RWPE2 (cell line): ENCODE results near the gene KIRREL3.

ENCODE experiments used
- ATAC-seq: fragments of 200-7000 bp; cut with Tn5 transposase; 3 replicates; pipeline ENCODE4 v1.9.1; 2021; ENCODE audit warnings: low read depth
- DNase-seq: peaks from one replicate; pipeline ENCODE4 v3.0.0-alpha.2; 2020; ENCODE audit warnings: low spot score
- H3K27ac ChIP-seq: fragments of 450-650 bp; 2 replicates; pipeline ENCODE4 v1.5.1; 2017; ENCODE audit warnings: mild to moderate bottlenecking; ENCODE audit not compliant: poor library complexity, severe bottlenecking
- H3K27me3 ChIP-seq: fragments of 250-450 bp; sonication (Bioruptor Pico); 2 replicates; pipeline ENCODE4 v1.5.1; 2021; ENCODE audit warnings: mild to moderate bottlenecking, moderate library complexity; ENCODE audit not compliant: insufficient read depth, poor library complexity, severe bottlenecking
- H3K36me3 ChIP-seq: fragments of 250-450 bp; sonication (Bioruptor Pico); 2 replicates; pipeline ENCODE4 v1.5.1; 2020; ENCODE audit warnings: low read depth, mild to moderate bottlenecking, moderate library complexity
- H3K4me1 ChIP-seq: fragments of 250-450 bp; sonication (Bioruptor Pico); 2 replicates; pipeline ENCODE4 v1.5.1; 2021; ENCODE audit warnings: mild to moderate bottlenecking, moderate library complexity; ENCODE audit not compliant: insufficient read depth, poor library complexity, severe bottlenecking
- H3K4me3 ChIP-seq: fragments of 250-450 bp; sonication (Bioruptor Pico); 2 replicates; pipeline ENCODE4 v1.5.1; 2021; ENCODE audit warnings: mild to moderate bottlenecking, moderate library complexity; ENCODE audit not compliant: severe bottlenecking
- H3K9me3 ChIP-seq: fragments of 250-450 bp; sonication (Bioruptor Pico); 2 replicates; pipeline ENCODE4 v1.5.1; 2021; ENCODE audit warnings: mild to moderate bottlenecking, moderate library complexity; ENCODE audit not compliant: severe bottlenecking
- CTCF ChIP-seq: fragments of 450-650 bp; IDR thresholded peaks from one replicate; pipeline ENCODE4 v1.5.1; 2017; ENCODE audit warnings: mild to moderate bottlenecking, moderate library complexity; ENCODE audit not compliant: poor library complexity, severe bottlenecking

Gene KIRREL3

GRCh38 chr11:126720539-126721235 lies 279.9 kb downstream of the KIRREL3 start:
- H3K27me3 ChIP-seq = no peaks in the 10 kb centered on the region
- no peak for TF ChIP-seq CTCF
- DNase-seq (no peak), ATAC-seq (no peak)
- no peak overlapping the region for H3K27ac ChIP-seq
- H3K36me3 ChIP-seq = no peaks in the 10 kb centered on the region
- H3K9me3 ChIP-seq = no peaks in the 10 kb centered on the region
- no peak overlapping the region for H3K4me3 ChIP-seq
- no peaks in the 10 kb centered on the region for H3K4me1 ChIP-seq

- ATAC-seq (no peak), DNase-seq (no peak)
- Histone ChIP-seq H3K36me3 (no peaks in the 10 kb centered on the region), H3K9me3 (no peaks in the 10 kb centered on the region), H3K4me1 (no peaks in the 10 kb centered on the region), H3K4me3 (no peak overlapping the region), H3K27ac (no peak overlapping the region), H3K27me3 (no peaks in the 10 kb centered on the region)
- TF ChIP-seq CTCF = no peak
These were observed 280.8 kb downstream of the KIRREL3 start for GRCh38 chr11:126719740-126720139.

- ATAC-seq = no peak
- Histone ChIP-seq H3K4me1 (no peaks in the 10 kb centered on the region), H3K9me3 (no peaks in the 10 kb centered on the region), H3K27ac (no peak overlapping the region), H3K4me3 (no peak overlapping the region), H3K36me3 (no peaks in the 10 kb centered on the region), H3K27me3 (no peaks in the 10 kb centered on the region)
- no peak for DNase-seq
- no peak for TF ChIP-seq CTCF
These were observed 282.3 kb downstream of the KIRREL3 start for GRCh38 chr11:126718276-126718675.

GRCh38 chr11:126716456-126717083 lies 284.0 kb downstream of the KIRREL3 start:
- ATAC-seq = peak; percentile 31; the same call in 1 of the 3 replicates
- H3K36me3 ChIP-seq = no peaks in the 10 kb centered on the region
- H3K4me1 ChIP-seq = no peaks in the 10 kb centered on the region
- H3K27ac ChIP-seq = no peak overlapping the region
- TF ChIP-seq CTCF = peak; percentile 43
- no peak overlapping the region for H3K4me3 ChIP-seq
- H3K27me3 ChIP-seq = no peaks in the 10 kb centered on the region
- H3K9me3 ChIP-seq = no peaks in the 10 kb centered on the region
- no peak for DNase-seq

- no peak overlapping the region for H3K27ac ChIP-seq
- H3K9me3 ChIP-seq = no peaks in the 10 kb centered on the region
- H3K4me3 ChIP-seq = no peak overlapping the region
- H3K4me1 ChIP-seq = no peaks in the 10 kb centered on the region
- H3K27me3 ChIP-seq = no peaks in the 10 kb centered on the region
- no peak for TF ChIP-seq CTCF
- ATAC-seq (no peak), DNase-seq (no peak)
- no peaks in the 10 kb centered on the region for H3K36me3 ChIP-seq
These were observed 286.8 kb downstream of the KIRREL3 start for GRCh38 chr11:126713806-126714205.
